Chondrocyte (in vitro differentiated cells): ENCODE data around the gene ALCAM. TPM values are rescaled to one million over a fixed set of nuclear protein-coding genes. Genes with fewer than 3 reads are reported as not detected.

Source experiments
- DNase-seq: peaks from one replicate; pipeline ENCODE4 v3.0.0; 2021; ENCODE audit warnings: mixed read lengths, low spot score
- H3K27ac Mint-ChIP-seq: one replicate; pipeline ENCODE4 v1.8.0; 2021; ENCODE audit warnings: mild to moderate bottlenecking, moderate library complexity, mixed read lengths; ENCODE audit not compliant: unreplicated experiment
- H3K27me3 Mint-ChIP-seq: 2 replicates; pipeline ENCODE4 v1.8.0; 2021; ENCODE audit warnings: low read depth, mixed read lengths
- H3K36me3 Mint-ChIP-seq: 2 replicates; pipeline ENCODE4 v1.8.0; 2021; ENCODE audit warnings: low read depth, mixed read lengths
- H3K4me1 Mint-ChIP-seq: 2 replicates; pipeline ENCODE4 v1.8.0; 2021; ENCODE audit warnings: low read depth, mild to moderate bottlenecking, mixed read lengths
- H3K4me3 Mint-ChIP-seq: one replicate; pipeline ENCODE4 v1.8.0; 2021; ENCODE audit warnings: mild to moderate bottlenecking, moderate library complexity, mixed read lengths; ENCODE audit not compliant: unreplicated experiment
- H3K9me3 Mint-ChIP-seq: 2 replicates; pipeline ENCODE4 v1.8.0; 2021; ENCODE audit warnings: low read depth, mixed read lengths
- CTCF ChIP-seq: fragments of 200-600 bp; sonication (generic); IDR thresholded peaks from 2 replicates; pipeline ENCODE4 v1.5.0; 2021; ENCODE audit warnings: antibody characterized with exemption, mild to moderate bottlenecking, moderate library complexity
- total RNA-seq: library from RNA; stranded (reverse); gene quantifications from 3 replicates; pipeline ENCODE4 v1.2.1, GENCODE V29; 2021

The ALCAM gene
- total RNA-seq, 1 donor from 2014 or later, result 270 TPM

GRCh38 chr3:105502333-105502732, 135.6 kb downstream of the ALCAM start:
- Mint-ChIP-seq H3K9me3 (no peaks in the 10 kb centered on the region), H3K4me3 (no peak overlapping the region), H3K36me3 (peaks cover 1% of the 10 kb centered on the region), H3K27me3 (no peaks in the 10 kb centered on the region), H3K4me1 (peaks cover 62% of the 10 kb centered on the region), H3K27ac (peak overlapping the region; percentile 10)
- no peak for DNase-seq
- no peak for TF ChIP-seq CTCF

- no peak for DNase-seq
- peaks cover 60% of the 10 kb centered on the region for H3K4me1 Mint-ChIP-seq
- H3K27ac Mint-ChIP-seq, result peak overlapping the region; percentile 81
- H3K9me3 Mint-ChIP-seq, result no peaks in the 10 kb centered on the region
- H3K36me3 Mint-ChIP-seq, result no peaks in the 10 kb centered on the region
- no peaks in the 10 kb centered on the region for H3K27me3 Mint-ChIP-seq
- H3K4me3 Mint-ChIP-seq, result peak overlapping the region; percentile 11
- no peak for TF ChIP-seq CTCF
Measured at GRCh38 chr3:105503191-105503593, 136.5 kb downstream of the ALCAM start.

- no peaks in the 10 kb centered on the region for H3K36me3 Mint-ChIP-seq
- H3K4me3 Mint-ChIP-seq, result no peak overlapping the region
- H3K9me3 Mint-ChIP-seq, result no peaks in the 10 kb centered on the region
- no peak for TF ChIP-seq CTCF
- no peaks in the 10 kb centered on the region for H3K27me3 Mint-ChIP-seq
- H3K4me1 Mint-ChIP-seq, result peaks cover 65% of the 10 kb centered on the region
- peak overlapping the region; percentile 42 for H3K27ac Mint-ChIP-seq
- no peak for DNase-seq
Measured at GRCh38 chr3:105504440-105504951, 137.8 kb downstream of the ALCAM start.

GRCh38 chr3:105505170-105505569, 138.5 kb downstream of the ALCAM start:
- TF ChIP-seq CTCF, result no peak
- peaks cover 64% of the 10 kb centered on the region for H3K4me1 Mint-ChIP-seq
- H3K27me3 Mint-ChIP-seq, result no peaks in the 10 kb centered on the region
- H3K4me3 Mint-ChIP-seq, result no peak overlapping the region
- no peak overlapping the region for H3K27ac Mint-ChIP-seq
- no peaks in the 10 kb centered on the region for H3K9me3 Mint-ChIP-seq
- no peaks in the 10 kb centered on the region for H3K36me3 Mint-ChIP-seq
- DNase-seq, result no peak

GRCh38 chr3:105511031-105511430, 144.3 kb downstream of the ALCAM start:
- Mint-ChIP-seq H3K27ac (peak overlapping the region; percentile 55), H3K27me3 (no peaks in the 10 kb centered on the region), H3K36me3 (no peaks in the 10 kb centered on the region)

More at GRCh38 chr3:105511031-105511430, 144.3 kb downstream of the ALCAM start:
- no peaks in the 10 kb centered on the region for H3K9me3 Mint-ChIP-seq
- TF ChIP-seq CTCF, result no peak
- H3K4me3 Mint-ChIP-seq, result no peak overlapping the region
- H3K4me1 Mint-ChIP-seq, result peaks cover 75% of the 10 kb centered on the region
- DNase-seq, result no peak
